ENCODE measurements around the gene ALPK3.

DNA sequence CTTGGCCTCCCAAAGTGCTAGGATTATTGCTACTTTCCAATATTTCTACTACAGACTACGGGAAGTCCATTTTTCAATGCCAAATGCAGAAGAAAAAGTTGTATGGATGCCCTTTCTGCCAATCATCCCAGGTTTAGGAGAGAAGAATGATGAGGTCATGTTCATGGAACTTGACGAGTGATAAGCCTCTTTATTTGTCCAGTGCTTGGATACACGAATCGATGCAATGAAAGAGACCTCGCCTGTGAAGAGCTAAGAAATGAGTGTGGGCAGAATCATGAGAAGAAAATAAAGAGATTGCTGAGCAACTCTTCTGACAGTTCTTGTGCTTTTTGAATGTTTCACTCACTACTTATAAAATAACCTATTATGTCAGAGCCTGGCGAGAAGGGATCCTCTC, 66.3 kb downstream of the ALPK3 start:
- TF ChIP-seq CTCF (optimal IDR thresholded peaks at IDR 0.05 in 1 of 3, IDR thresholded peaks at IDR 0.05 in 1 of 3, conservative IDR thresholded peaks at IDR 0.05 in 1 of 3; ENCODE audit: extremely low read depth in 1 of 3, insufficient read depth in 2 of 3, low read length in 3 of 3) = no peak
- TF ChIP-seq EZH2 (IDR thresholded peaks at IDR 0.05; ENCODE audit: low read length) = no peak
